KOPT-K1 (cell line): ENCODE data around the gene BCO1.
A peak's percentile ranks its signal among the peaks of the same experiment; 100 is the strongest.

Experiments used
- H3K27ac ChIP-seq: fragments of 200-600 bp; sonication (generic); 2 replicates; pipeline ENCODE4 v1.5.1; 2016; ENCODE audit warnings: antibody characterized with exemption, mild to moderate bottlenecking, low read depth, low read length; ENCODE audit not compliant: poor library complexity, severe bottlenecking
- H3K36me3 ChIP-seq: fragments of 200-600 bp; sonication (generic); 2 replicates; pipeline ENCODE4 v1.5.1; 2017; ENCODE audit warnings: antibody characterized with exemption, mild to moderate bottlenecking, low read length, moderate library complexity; ENCODE audit not compliant: insufficient read depth
- H3K9me3 ChIP-seq: fragments of 200-600 bp; sonication (generic); 2 replicates; pipeline ENCODE4 v1.5.1; 2017; ENCODE audit warnings: antibody characterized with exemption, low read length, mild to moderate bottlenecking; ENCODE audit not compliant: insufficient read depth, poor library complexity, severe bottlenecking

Gene BCO1

DNA sequence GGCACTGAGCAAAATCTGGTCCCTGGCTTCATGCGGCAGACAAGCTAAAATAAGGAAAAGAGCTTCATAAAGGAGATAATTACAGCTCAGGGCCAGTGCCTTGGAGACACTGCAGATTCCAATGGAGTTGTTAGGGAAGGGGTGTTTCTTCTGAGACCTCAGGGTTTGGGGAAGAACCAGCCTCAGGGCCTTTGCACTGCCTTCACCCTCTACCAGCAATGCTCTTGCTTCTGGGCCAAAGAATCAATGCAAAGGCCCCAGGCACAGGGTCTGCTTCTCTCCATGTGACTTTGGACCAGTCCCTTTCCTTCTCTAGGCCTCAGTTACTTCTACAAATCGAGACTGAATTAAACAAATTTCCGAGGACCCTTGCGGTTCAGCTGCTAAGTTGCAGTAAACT lies 40.0 kb downstream of the BCO1 start:
- Histone ChIP-seq H3K9me3 (no peaks in the 10 kb centered on the region), H3K27ac (no peak overlapping the region)

DNA sequence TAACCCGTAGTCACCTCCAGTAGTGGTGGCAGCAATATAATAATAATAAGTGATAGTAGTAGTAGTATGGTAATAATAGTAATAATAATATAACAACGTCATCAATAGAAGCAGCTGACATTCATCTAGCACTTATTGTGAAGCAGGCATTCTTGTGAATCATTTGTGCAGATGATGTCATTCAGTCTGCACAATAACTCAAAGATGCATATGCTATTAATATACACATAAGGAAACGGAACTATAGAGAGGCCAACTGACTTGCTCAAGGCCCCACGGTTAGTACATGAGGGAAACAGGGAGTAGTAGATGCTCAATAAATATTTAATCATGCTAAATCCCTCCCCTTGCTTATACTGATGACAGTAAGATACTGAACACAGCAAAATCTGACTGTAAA lies 40.9 kb downstream of the BCO1 start:
- no peaks in the 10 kb centered on the region for H3K36me3 ChIP-seq
- no peak overlapping the region for H3K27ac ChIP-seq

More for the DNA sequence above, 40.0 kb downstream of the BCO1 start:
- H3K36me3 ChIP-seq, result no peaks in the 10 kb centered on the region

DNA sequence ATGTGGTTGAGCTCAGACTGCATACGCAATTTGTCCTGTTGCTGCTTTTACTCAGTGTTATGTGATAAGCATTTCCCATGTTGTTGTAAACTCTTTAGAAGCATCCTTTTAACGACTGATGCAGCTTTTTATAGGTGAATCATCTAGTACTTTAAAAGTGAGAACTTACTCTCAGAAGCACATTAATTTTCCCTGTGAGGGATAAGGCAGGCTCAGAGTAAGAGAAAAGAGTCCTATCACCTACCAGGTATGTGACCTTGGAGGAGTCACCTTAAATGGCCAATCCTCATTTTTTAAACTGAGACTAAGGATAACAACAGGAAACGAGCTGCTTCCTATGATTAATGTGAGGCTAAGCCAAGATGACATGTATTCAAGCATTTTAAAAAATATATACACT lies 41.9 kb downstream of the BCO1 start:
- Histone ChIP-seq H3K36me3 (no peaks in the 10 kb centered on the region), H3K9me3 (no peaks in the 10 kb centered on the region), H3K27ac (no peak overlapping the region)

More for the DNA sequence above, 40.9 kb downstream of the BCO1 start:
- no peaks in the 10 kb centered on the region for H3K9me3 ChIP-seq

DNA sequence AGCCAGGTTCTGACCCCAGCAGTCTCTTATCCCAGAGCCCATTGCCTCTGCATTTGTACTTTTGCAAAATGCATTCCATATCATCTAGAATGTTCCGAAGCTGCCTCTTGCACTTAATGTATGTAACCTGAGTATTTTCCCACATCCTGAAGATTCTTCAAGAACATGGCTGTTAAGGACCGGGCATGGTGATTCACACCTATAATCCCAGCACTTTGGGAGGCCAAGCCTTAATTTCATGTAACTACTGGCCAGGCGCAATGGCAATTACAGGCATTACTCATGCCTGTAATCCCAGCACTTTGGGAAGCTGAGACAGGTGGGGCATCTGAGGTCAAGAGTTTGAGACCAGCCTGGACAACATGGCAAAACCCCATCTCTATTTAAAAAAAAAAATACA lies 44.6 kb downstream of the BCO1 start:
- H3K36me3 ChIP-seq, result no peaks in the 10 kb centered on the region
- no peaks in the 10 kb centered on the region for H3K9me3 ChIP-seq
- no peak overlapping the region for H3K27ac ChIP-seq

DNA sequence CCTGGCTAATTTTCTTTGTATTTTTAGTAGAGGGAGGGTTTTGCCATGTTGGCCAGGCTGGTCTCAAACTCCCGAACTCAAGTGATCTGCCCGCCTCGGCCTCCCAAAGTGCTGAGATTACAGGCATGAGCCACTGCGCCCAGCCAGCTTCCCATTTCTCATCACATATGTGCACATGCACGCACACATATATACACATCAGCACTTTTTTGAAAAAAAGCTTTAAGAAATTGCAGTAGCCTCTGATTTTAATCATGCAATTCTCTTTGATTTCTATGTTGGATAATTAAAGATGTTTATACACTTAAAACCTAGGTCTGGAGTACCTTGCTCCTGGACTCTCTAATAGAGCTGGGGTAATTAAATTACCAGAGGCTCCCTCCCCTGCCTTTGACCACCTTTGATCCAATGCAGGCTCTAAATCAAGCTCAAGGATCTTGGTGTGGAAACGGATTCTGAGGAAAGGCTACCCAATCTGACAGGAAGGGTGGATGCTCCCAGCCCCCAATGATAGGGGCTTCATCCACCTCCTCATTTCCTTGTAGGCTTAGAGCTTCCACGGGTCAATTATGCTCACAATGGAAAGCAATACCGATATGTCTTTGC lies 46.6 kb downstream of the BCO1 start:
- Histone ChIP-seq H3K9me3 (no peaks in the 10 kb centered on the region), H3K36me3 (no peaks in the 10 kb centered on the region), H3K27ac (no peak overlapping the region)

DNA sequence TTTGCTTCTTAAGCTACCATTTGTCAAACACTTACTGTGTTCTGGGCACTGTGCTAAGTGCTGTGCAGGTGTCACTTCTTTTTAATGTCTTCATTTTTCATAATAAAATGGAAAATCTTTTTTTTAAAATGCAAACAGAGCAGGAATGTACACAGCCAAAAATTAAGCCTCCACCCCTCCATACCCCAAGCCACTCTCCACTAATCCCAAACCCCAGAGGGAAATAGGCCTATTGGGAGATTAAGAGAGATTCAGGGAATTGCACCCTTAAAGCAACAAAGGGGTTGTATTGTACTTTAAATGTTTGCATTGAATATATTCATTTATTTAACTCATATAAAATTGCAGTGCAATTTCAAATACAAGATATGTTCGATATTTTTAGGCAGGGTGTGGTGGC lies 47.7 kb downstream of the BCO1 start:
- no peaks in the 10 kb centered on the region for H3K9me3 ChIP-seq
- no peaks in the 10 kb centered on the region for H3K36me3 ChIP-seq
- no peak overlapping the region for H3K27ac ChIP-seq

DNA sequence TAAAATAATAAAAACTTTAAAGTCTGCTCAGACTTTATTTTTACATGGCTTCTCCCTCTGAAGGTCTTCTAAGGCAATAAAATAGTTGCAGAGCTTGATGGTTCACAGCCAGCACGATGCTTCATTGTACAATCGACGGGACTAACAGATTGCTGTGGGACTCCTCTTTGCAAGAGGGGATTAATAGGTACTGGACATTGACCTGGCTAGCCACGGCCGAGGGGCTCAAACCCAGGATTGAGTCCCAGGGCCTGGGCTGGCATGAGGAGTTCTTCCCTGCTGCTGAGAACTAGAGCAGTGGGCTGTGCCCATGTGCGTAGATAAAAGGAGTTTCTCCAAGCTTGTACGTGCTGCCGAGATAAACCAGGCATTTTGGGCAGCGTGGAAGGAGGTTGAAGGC lies 52.6 kb downstream of the BCO1 start:
- no peaks in the 10 kb centered on the region for H3K36me3 ChIP-seq
- H3K9me3 ChIP-seq, result no peaks in the 10 kb centered on the region
- no peak overlapping the region for H3K27ac ChIP-seq

DNA sequence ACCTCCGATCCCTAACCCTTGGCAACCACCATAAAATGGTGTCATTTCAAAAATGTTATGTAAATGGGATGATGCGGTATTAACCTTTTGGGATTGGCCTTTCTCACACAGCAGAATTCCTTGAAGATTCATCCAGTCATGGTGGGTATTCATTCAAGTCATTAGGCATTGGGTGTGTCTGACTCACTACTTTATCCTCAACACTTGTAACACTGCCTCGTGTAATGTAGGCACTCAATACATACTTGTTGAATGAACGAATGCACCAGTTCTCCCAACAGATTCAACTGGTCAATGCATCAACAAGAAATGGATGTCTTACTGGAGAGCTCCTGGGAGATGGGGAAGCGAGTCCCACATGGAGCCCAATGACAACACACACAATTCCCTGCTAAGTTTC lies 54.4 kb downstream of the BCO1 start:
- no peaks in the 10 kb centered on the region for H3K9me3 ChIP-seq
- no peak overlapping the region for H3K27ac ChIP-seq
- H3K36me3 ChIP-seq, result no peaks in the 10 kb centered on the region

DNA sequence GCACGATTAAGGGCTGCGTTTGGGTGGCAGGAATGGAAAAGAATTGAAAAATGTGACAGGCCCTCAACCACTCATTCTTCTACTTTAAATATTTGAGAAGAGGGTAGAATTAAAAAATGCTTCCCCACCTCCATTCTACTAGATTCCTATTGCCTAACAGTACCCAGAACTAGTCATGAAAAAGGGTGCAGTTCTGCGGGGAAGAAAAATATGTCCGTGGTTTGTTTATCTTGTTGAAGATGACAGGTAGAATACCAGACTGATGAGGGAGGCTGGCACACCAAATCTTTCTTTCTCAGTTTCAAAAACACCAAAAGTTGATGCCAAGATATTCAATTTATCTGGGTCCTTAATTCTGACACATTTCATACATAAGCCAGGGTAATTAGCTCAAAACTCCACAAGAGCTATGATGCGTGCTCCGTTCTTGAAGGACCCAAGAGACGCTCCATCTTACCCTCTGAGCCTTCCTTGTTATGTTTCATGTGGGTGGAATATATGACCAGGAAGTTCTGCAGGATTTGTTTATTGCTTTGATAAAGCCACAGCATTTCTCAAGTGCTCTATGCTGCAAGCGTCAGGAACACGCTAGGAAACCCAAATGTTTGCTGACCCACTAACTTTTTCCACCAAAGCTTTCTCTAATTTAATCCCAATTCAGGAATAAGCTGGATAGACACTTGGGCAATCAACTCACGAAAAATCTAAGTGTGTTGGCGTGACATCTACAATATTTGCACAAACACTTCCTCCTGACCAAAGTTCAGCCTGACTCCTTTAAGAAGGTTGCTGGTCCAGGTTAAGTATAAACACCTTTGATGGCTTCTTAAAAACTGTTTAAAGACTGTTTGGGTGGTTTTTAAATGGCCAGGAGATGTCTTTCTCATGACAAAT lies 55.7 kb downstream of the BCO1 start:
- H3K9me3 ChIP-seq, result no peaks in the 10 kb centered on the region
- no peak overlapping the region for H3K27ac ChIP-seq
- H3K36me3 ChIP-seq, result no peaks in the 10 kb centered on the region

DNA sequence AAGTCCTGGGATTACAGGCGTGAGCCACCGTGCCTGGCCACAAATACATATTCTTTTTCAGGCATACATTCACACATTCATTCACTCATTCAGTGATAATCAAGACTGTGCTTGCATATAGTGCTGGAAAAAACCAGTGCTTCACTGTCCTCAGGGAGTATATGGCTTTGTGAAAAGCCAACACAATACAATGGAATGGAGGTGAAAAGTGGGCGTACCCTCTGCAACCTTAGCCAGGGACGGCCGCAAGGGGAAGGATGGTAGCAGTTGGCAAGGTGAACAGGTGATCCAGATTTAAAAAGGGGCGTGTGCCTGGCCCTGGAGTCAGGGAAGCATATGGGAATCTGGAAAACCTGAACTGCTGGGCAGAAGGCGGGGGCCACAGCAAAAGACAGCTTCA lies 58.1 kb downstream of the BCO1 start:
- no peak overlapping the region for H3K27ac ChIP-seq
- H3K36me3 ChIP-seq, result no peaks in the 10 kb centered on the region

DNA sequence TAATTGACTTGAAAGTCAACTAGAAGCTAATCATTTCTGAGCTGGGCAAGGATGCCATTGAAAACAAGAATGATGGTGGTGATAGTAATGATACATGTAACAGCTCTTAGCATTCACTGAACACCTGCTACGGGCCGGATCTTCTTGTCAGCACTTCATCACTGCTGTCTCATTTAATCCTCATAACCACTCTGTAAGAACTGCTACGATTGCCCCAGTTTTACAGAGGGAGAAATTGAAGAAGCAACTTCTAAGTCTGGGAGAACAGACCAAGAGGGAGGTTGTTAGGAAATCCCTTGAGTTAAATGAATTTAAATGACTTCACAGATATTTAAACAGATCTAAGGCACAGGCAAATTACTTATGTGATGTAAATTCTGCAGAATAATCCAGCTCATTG lies 69.3 kb downstream of the BCO1 start:
- Histone ChIP-seq H3K27ac (no peak overlapping the region), H3K36me3 (no peaks in the 10 kb centered on the region), H3K9me3 (no peaks in the 10 kb centered on the region)

More for the DNA sequence above, 58.1 kb downstream of the BCO1 start:
- no peaks in the 10 kb centered on the region for H3K9me3 ChIP-seq

DNA sequence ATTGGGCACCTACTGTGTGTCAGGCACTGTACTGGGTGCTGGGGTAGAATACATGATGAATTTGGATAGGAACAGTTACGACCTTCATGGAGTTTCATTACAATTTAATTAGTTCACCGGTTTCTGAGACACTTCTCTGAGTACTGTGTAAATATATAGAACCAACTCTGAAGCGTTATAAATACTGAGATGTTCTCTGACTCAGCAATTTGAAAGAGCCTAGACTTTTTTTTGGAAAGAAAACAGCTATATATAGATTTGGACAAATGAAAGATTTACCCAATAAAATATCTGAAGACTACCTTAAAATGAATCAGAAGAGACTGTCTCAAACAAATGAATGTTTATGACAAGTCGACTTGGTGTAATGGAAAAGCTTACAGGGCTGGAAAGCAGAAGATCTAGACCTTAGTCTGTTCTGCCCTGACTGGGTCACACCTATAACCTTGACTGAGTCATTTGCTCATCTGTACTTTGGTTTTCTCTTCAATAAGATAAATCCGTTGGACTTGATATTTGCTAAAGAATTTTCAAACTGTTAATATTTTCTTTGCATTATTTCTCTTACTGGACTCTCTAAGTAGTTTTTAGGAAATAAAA lies 71.7 kb downstream of the BCO1 start:
- Histone ChIP-seq H3K36me3 (no peaks in the 10 kb centered on the region), H3K27ac (no peak overlapping the region), H3K9me3 (no peaks in the 10 kb centered on the region)

DNA sequence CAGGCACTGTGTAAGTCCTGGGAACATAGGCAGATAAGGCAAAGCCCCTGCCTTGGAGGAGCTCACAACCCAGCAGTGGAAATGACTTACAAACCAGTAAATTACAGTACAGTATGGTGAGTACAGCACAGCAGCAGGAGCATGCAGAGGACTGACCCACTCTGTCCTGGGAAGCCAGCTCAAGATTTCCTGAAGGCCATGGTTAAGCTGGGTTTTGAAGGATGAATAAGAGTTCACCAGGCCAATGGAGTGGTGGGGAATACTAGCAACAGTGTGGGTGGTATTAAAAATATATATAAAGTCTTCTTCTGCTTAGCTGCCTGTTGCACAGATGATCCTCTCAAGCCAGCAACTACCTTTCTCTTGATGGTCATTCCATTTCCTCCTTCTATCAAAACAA lies 73.3 kb downstream of the BCO1 start:
- no peaks in the 10 kb centered on the region for H3K9me3 ChIP-seq
- no peaks in the 10 kb centered on the region for H3K36me3 ChIP-seq
- no peak overlapping the region for H3K27ac ChIP-seq

DNA sequence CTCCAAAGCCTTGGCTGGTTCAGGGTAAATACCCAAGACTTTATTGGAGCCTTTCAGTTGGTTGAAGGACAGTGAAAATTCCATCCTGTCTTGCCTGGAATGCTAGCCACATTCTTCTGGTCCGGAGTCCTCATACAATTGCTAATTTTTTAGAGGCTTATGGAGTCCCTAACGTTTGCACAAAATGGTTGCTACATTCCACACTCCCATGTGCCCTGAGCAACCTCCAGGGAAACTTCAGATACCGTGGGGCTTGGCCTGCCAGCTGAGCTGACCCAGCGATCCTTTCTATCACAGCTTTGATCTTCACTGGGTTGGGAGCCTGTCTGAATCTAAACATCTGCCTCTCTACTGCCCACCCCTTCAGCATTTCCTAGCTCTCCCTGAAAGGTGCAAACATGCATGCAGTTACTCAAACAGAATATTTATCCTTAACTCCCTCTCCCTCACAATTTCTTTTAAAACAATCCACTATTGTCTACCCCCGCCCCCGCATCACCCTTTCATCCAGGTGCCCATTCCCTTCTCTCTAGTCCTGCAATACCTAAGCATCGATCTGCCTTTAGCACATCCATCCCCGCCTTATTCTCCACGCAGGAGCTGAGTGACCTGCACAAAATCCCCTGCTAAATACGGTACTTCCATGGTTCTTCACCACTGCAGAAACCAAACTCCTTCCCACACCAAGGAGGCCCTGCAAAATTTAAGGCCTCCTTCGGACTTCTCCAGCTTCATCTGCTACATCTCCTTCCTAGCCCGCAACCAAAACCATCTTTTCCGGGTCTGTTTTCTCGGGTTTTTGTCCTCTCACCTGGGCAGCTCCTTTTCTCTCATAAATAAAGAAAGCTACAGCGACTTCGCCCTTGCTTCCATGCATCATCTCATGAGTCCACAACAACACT lies 75.5 kb downstream of the BCO1 start:
- H3K27ac ChIP-seq, result peak overlapping the region; percentile 64
- H3K36me3 ChIP-seq, result no peaks in the 10 kb centered on the region
- no peaks in the 10 kb centered on the region for H3K9me3 ChIP-seq
